ENCODE data around the gene ARHGAP15. TPM values are rescaled to one million over a fixed set of nuclear protein-coding genes. Genes with fewer than 3 reads are reported as not detected.

ARHGAP15 gene
- total RNA-seq, 1 donor from 2014 or later = not detected

DNA sequence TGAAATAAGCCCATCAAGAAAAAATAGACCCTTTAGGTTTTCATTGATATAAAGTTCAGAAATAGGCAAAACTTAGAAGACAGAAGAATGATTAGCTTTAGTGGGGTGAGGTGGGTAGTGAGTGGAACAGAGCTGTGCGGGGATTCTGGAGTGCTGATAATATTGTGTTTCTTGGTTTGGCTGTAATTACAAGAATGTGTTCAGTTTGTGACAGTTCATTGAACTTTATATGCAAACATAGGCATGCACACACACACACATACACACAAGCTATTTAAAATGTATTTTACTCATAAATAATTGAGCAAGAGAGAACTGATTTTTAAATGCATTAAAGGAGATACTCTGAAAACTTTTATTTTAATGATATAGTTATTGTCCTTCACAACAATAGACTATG is 17.1 kb downstream of the ARHGAP15 start:
- no peak for DNase-seq

- DNase-seq = no peak
Measured at GRCh38 chr2:143146815-143147530, 17.8 kb downstream of the ARHGAP15 start.

- DNase-seq = no peak
Measured at GRCh38 chr2:143148011-143148410, 18.8 kb downstream of the ARHGAP15 start.

DNA sequence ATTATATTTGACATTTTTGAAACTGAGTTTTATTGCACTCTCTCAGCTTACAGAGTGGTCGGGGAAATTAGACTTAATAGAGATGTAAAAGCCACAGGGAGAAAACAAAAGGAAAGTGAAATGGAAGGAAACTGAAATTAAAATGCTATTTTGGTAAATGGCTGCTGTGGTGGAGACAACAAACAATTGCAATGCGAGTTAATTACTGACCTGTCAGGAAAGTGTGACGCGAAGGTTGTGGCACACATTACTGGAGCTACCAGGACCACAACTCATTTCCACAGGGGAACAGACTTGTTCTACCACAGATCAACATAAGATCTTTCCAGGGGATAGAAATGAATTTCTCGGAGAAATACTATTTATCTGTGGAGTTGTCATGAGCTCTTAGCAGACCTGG is 19.5 kb downstream of the ARHGAP15 start:
- no peak for DNase-seq

DNA sequence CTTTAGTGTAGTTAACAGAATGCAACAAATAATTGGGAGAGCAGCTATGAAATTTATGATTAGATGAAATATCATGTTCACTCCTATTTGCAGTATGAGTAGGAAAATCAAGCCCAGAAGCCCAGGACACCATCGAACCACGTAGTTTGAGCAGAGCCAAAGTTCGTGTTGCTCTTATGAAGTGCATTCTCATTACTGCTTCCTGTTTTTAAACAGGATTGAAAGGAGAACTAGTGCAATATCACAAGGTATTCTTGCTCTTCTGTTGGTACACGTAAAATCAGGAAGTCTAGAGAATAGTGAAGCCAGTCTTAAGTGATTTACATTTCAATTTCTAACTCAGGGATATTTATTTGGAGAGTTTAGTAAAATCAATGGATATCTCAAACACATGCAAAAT is 21.1 kb downstream of the ARHGAP15 start:
- DNase-seq = no peak

GRCh38 chr2:143151111-143151752 is 22.0 kb downstream of the ARHGAP15 start:
- no peak for DNase-seq

DNA sequence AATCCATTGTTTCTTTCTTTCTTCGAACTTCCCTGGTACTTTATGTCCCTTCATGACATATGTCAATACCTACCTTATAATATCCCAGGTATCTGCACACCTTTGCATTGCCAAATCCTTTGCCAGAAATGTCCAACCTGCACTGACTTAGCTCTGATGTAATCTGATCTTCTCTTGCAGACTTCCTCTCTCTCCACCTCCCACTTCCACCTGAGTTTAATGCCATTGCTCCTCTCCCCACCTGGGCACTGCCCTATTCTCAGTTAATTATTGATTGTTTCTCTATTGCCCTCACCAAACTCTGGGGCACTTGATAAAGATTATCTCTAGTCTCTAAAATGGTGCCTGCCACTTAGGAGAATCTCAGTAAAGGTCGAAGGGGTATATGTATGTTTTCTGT is 23.0 kb downstream of the ARHGAP15 start:
- no peak for DNase-seq

- DNase-seq = no peak
Measured at GRCh38 chr2:143152637-143153036, 23.4 kb downstream of the ARHGAP15 start.

DNA sequence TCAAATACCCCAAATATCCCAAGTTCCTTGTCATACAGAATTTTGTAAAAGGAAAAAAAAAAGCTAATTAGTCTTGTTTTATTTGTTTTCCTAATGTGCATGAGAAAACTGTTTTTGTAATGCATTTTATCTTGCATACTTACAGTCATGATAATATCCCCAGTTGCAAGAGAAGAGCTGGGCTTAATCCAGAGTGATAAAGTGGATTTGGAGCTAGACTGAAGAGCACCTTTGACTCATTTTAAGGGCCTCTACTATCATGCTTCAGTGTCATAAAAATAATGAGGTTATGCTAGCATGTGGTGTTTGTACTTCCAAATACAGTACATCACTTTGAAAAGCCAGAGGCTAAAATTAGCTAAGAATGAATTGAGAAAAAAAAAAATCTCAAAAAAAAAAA is 26.4 kb downstream of the ARHGAP15 start:
- DNase-seq = no peak

DNA sequence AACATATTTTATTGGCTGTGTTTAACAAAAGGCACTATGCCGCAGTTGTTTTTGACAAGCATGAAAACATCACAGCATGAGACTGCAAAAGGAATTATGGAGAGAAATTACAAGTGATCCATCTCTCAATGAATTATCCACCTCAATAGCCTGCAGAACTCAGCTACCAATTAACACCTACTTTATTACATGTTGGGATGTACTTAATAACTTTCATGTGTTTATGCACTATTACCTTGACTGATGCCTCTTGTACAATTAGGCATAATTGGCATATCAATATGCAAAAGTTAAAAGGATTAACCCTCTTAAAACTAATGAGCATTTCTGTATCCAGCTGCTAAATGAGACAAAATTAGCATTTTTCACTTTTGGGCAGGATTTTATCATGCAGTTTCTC is 27.8 kb downstream of the ARHGAP15 start:
- DNase-seq = no peak

- DNase-seq = no peak
Measured at GRCh38 chr2:143157418-143157817, 28.2 kb downstream of the ARHGAP15 start.

- DNase-seq = no peak
Measured at GRCh38 chr2:143158098-143158497, 28.9 kb downstream of the ARHGAP15 start.

DNA sequence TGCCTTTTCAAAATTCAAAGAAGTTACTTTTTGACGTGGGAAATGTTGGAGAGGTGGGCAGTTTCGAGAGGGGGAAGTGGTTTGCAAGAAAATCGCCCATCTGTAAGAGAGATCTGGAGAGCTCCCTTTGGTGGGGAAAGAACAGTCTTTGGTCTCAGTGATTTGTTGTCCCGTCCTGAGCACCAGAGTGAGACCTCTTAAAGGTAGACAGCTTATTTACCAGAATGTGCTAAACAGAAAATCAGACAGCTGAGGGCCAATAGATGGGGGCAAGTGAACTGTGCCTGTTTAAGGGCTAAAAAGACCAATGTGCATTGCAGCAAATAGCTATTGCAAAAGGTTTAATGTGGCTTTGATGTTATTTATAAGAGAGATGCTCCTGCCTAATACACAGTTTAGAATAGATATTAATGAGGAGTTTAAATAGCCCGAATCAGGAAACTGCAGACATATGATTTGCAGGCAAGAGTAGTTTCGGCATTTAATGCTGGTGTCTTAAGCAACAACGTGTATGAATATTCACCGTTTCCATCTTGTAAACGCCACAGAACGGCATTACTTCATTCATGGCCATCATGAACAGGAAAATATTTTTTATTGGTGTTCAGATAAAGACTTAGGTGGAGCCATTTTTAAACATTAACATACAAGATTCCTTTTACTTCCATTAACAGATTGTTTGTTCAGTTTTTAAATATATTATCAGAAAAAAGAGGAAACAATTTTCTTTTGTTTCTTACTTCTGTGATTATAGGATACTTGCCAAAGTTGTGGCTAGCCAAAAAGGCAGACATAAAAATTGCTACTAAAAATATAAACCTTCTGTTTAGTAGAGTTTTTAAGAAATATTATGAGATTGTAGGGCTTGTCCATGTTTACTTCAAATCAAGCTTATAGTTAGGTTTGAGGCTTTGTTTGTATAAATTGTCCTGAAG is 29.6 kb downstream of the ARHGAP15 start:
- no peak for DNase-seq

GRCh38 chr2:143159486-143159840 is 30.2 kb downstream of the ARHGAP15 start:
- no peak for DNase-seq

DNA sequence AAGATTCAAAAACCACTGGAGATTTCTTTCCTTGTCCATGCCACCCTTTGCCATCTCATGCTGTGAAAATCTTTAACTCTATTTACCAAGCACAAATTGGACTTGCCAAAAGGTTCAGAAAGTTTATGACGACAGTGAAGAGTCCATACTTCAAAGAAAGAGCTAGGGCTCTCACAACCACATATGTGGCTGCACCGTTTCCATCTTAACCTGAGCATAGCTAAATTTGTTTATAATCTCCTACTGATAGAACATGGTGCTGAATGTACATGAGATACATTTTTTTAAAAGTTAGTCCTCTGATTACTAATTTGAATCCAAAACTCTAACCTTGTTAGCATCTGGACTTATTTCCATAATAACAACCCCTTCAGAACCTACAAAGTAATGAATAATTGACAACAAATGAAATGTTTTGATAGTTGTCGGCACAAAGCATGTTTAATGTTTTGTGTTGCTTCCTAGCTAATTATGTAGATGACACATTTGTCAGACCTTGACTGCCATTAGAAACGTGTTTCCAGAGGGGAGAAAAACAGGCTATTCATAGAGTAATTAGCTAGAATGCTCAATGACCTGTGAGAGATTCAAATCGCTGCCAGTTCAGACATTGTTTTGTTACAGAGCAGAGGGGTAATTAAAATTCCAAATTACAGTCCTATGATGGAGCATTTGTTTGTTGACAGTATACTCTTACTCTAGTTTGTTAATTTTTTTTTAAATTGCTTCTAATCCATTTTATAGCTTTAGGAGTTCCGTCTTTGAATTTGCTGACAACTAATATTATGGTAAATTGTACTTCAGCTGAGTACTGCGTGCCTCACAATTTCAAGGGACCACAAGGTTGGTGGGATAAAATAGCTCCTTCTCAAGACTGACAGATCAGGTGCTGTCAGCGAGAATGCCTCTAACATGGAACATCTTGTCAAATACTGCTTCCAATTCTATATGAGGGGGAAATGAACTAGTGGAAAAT is 31.8 kb downstream of the ARHGAP15 start:
- DNase-seq = no peak

DNA sequence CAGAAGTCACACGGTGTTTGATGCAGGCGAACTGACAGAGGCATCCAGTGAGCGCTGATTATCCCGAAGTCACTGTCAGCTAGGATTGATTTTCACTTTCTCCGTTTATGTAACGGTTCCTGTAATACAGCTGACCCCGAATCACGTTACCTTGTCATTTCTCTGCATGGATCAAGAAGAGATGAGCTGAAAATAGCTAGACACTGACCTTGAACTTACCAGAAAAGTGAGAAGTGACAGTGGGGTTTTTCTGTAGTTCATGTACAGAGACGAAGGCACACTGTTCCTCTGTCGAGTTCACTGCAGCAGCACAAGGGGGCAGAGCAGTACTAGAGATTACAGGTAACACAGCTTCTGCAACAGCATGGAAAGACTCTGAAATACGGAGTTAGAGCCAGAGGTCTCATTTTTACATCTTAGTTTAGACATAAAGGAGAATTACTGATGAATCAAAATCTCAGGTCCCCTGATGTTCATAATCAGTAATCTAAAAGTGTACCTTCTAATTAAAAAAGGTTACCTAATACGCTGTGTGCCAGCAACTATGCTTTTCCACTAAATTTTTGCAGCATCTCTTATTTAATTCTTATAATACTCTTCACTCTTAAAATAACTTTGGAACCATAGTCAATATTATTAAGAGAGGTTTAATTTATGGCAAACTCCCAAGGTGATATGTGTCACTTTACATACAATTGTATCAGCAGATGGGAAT is 33.1 kb downstream of the ARHGAP15 start:
- peak; percentile 20 for DNase-seq

DNA sequence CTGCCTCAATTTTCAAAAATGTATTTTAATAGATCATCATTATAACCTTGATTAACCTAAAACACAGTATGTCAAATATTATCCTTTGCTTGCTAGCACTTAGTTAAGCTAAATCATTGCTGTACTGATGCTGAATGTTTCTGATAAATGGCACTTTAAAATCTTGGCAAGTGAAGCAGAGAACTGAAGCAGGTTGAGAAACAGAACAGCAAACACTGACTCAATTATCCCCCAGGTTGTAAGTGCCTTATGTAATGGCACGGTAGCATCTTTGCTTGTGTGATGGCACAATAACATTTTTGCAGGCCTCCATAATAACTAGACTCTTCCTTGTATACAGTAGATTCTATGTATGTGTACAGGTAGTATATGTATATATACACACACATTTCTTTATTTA is 33.8 kb downstream of the ARHGAP15 start:
- DNase-seq = no peak

- DNase-seq = no peak
Measured at GRCh38 chr2:143163499-143163898, 34.3 kb downstream of the ARHGAP15 start.

DNA sequence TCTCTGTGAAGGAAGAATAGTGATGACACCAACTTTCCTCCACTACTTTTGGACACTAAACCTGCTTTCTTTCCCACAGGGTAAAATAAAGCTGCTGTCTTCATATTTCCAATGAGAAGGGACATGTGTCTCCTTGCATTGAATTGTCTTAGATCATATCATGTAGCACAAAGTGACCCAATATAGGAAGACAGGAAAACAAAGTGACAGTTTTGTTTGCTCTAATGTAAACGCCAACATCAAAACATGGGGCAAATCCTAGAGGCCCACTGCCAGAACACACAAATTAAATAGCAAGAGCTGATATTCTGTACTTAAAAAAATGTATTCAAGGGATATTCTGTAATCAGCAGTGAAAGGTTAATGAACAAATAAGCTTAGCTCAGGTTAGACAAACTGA is 36.1 kb downstream of the ARHGAP15 start:
- no peak for DNase-seq

DNA sequence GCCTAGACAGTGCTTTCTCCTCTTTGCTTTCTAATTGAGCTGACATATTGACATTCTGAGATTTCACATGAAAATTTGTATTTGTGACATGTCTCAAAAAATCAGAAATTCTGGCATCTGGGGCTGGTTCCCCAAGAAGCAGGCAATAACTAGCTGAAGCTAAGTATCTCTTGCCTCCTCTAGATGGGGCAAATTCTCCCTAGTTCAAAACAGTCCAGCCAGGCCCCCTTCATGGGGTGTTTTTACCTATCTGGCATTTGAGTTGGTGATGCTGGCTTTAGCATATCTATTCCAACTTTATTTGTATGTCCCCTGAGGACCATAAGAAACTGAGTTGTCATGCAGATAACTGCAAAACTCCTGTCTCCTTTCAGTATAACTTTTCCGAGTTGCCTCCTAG is 39.9 kb downstream of the ARHGAP15 start:
- DNase-seq = no peak

DNA sequence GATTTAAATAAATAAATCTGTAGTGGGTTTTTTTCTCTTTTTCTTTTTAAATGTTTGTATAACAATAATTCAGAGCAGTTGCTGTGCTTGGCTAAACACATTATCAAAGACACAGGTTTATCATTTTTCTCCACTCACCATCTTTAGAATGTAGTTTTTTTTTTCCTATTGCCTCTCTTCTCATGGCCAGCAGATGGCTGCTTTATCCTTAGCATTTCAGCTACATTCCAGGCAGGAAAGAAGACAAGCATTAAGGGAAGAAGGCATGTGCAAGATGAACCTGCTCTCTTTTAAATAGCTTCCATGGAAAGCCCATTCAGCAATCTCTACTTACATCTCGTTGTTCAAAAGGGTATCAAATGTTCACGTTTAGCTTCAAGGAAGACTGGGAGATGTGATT is 42.6 kb downstream of the ARHGAP15 start:
- DNase-seq = no peak

DNA sequence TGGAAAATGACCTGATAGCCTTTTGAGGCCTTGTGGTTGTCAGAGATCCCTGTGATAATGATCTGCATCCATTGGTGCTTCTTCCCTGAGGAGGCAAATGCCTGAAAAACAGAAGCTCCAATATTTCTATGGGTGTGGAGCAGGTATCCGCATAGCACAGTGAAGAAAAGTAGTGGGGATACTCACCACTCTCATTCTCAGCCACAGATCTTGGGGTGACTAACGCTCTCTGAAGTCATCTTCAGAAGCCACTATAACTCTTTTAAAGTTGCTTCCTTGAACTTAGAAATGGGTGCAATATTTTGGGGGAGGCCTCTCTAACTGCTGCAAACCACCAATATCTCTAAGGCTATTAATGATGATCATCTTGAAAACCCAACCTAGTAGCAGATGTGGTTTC is 46.2 kb downstream of the ARHGAP15 start:
- DNase-seq = no peak

Data from dermis blood vessel endothelial cell (primary cell).